Measurements from ENCODE around the gene RBM38. TPM values are rescaled to one million over a fixed set of nuclear protein-coding genes. Genes with fewer than 3 reads are reported as not detected.

The RBM38 gene
- total RNA-seq, 1 donor from 2014 or later = 24.8 TPM

DNA sequence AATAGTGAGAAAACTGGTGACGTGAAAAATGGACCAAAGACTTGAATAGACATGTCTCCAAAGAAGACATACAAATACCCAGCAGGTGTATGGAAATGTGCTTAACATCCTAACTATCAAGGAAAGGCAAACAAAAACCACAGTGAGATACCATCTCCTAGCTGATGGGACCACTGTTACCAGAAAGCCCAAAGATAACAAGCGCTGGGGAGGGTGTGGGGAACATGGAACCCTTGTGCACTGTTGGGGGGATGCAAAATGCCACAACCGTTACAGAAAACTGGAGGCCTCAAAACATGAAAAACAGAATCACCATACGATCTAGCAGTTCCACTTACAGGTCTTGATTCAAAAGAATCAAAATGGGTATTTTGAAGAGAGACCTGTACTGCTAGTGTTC lies 19.8 kb upstream of the RBM38 start:
- Histone ChIP-seq H3K36me3 (peaks cover 2 to 96% of the 10 kb centered on the region in 2 donors), H3K27me3 (no peaks in the 10 kb centered on the region), H3K4me1 (no peaks in the 10 kb centered on the region), H3K4me3 (no peak overlapping the region), H3K27ac (no peak overlapping the region), H3K9me3 (no peaks in the 10 kb centered on the region)
- DNase-seq (ENCODE audit: extremely low spot score in 2 of 2) = no peak
- intact Hi-C loops (cut with DNase I) = no loop called here
- TF ChIP-seq, protein P1, sequence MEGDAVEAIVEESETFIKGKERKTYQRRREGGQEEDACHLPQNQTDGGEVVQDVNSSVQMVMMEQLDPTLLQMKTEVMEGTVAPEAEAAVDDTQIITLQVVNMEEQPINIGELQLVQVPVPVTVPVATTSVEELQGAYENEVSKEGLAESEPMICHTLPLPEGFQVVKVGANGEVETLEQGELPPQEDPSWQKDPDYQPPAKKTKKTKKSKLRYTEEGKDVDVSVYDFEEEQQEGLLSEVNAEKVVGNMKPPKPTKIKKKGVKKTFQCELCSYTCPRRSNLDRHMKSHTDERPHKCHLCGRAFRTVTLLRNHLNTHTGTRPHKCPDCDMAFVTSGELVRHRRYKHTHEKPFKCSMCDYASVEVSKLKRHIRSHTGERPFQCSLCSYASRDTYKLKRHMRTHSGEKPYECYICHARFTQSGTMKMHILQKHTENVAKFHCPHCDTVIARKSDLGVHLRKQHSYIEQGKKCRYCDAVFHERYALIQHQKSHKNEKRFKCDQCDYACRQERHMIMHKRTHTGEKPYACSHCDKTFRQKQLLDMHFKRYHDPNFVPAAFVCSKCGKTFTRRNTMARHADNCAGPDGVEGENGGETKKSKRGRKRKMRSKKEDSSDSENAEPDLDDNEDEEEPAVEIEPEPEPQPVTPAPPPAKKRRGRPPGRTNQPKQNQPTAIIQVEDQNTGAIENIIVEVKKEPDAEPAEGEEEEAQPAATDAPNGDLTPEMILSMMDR (IDR thresholded peaks at IDR 0.05) = no peak
- no peak for TF ChIP-seq POLR2A (IDR thresholded peaks at IDR 0.05)
- no peak for TF ChIP-seq POLR2AphosphoS5 (IDR thresholded peaks at IDR 0.05; ENCODE audit: insufficient read depth in 1 of 2, low read depth in 1 of 2)

DNA sequence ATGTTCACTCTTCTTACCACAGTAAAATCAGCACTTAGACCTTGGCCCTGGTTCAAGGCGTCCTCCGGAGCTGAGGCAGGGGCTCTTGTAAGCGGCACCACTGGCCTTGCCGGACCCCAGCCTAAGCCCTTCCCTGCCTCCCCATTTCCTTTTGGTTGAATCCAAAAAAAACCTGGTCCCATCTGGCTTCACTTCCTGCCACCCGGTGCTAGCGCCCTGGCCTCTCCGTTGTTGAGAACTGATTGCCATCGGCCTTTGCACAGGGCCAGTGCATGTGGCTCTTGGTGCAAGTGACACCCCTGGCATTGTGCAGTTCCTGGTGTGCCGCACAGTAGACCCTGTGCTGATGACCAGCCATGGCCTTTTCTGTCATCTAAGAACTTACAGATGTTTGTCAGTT lies 19.0 kb upstream of the RBM38 start:
- H3K36me3 ChIP-seq = peaks cover 0 to 93% of the 10 kb centered on the region in 2 donors
- no peaks in the 10 kb centered on the region for H3K9me3 ChIP-seq
- H3K27ac ChIP-seq = no peak overlapping the region
- intact Hi-C loops (cut with DNase I) = no loop called here
- no peak overlapping the region for H3K4me3 ChIP-seq
- no peak for DNase-seq (ENCODE audit: extremely low spot score in 2 of 2)
- TF ChIP-seq POLR2A (IDR thresholded peaks at IDR 0.05) = no peak
- TF ChIP-seq POLR2AphosphoS5 (IDR thresholded peaks at IDR 0.05; ENCODE audit: insufficient read depth in 1 of 2, low read depth in 1 of 2) = no peak
- TF ChIP-seq, protein P1 (IDR thresholded peaks at IDR 0.05) = no peak
- H3K4me1 ChIP-seq = no peaks in the 10 kb centered on the region
- no peaks in the 10 kb centered on the region for H3K27me3 ChIP-seq

DNA sequence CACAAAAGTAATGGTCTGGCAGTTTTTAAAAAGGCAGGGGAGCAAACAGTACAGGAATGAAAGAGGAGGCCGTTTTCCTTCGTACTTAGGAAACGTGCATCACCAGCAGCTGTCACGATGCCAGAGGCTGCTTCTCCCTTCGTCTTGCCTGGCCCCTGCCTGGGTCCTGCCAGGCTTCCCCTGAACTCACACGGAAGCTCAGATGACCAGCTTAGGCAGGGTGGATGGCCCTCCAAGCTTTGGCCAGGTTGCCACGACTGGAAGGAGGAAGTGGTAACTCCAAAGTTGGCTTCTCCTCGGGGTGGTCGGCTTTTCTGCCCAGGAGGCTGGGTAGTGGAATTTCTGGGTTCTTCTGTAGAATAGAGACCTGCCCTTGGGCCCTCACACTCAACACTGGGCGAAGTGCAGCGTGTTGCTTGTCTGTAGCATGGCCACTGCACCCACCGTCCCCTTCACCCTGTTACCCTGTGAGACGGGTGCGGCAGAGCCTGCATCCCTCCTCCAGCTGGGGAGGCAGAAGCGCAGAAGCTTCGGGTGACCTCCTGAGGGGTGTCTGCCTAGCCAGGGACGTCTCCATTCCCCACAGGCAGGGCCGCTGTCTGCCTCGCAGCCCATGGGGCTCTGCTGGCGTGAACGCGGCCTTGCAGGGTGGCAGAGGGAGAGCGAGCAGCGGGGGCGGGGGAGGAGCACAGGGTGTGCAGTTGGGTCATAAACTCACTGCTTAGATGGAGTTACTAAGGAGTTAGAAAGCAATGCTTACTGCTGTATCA lies 18.4 kb upstream of the RBM38 start:
- Histone ChIP-seq H3K36me3 (peaks cover 0 to 93% of the 10 kb centered on the region in 2 donors), H3K27ac (no peak overlapping the region), H3K27me3 (no peaks in the 10 kb centered on the region), H3K4me3 (no peak overlapping the region), H3K9me3 (no peaks in the 10 kb centered on the region), H3K4me1 (no peaks in the 10 kb centered on the region)
- TF ChIP-seq POLR2AphosphoS5 (IDR thresholded peaks at IDR 0.05; ENCODE audit: insufficient read depth in 1 of 2, low read depth in 1 of 2) (no peak), POLR2A (IDR thresholded peaks at IDR 0.05) (no peak)
- TF ChIP-seq, protein P1 (IDR thresholded peaks at IDR 0.05) = no peak
- DNase-seq (ENCODE audit: extremely low spot score in 2 of 2) = no peak
- intact Hi-C loops (cut with DNase I) = no loop called here

DNA sequence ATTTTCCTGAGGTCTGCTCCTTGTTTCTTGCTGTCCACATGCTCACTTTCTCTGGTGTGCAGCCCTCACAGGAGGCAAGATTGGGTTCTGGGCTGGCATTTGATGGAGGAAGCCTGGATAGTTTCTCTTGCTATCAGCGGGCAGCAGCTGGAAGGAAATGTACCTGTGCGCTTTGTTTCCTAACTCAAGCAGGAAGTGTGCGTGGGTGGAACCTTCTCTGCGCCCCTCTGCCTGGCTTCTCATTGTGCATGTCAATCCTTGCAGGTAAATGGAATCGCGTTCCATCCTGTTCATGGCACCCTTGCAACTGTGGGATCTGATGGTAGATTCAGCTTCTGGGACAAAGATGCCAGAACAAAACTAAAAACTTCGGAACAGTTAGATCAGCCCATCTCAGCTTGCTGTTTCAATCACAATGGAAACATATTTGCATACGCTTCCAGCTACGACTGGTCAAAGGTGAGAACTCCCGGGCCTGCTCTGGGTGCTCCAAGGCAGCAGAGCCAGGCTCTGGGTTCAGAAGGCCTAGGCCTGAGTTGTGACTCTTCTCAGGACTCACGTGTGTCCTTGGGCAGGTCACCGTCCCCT lies 16.8 kb upstream of the RBM38 start:
- Histone ChIP-seq H3K4me1 (no peaks in the 10 kb centered on the region), H3K36me3 (peaks cover 0 to 86% of the 10 kb centered on the region in 2 donors), H3K9me3 (no peaks in the 10 kb centered on the region), H3K4me3 (no peak overlapping the region), H3K27ac (no peak overlapping the region), H3K27me3 (no peaks in the 10 kb centered on the region)
- DNase-seq (ENCODE audit: extremely low spot score in 2 of 2) = no peak
- intact Hi-C loops (cut with DNase I) = no loop called here
- TF ChIP-seq POLR2AphosphoS5 (IDR thresholded peaks at IDR 0.05; ENCODE audit: insufficient read depth in 1 of 2, low read depth in 1 of 2) (no peak), POLR2A (IDR thresholded peaks at IDR 0.05) (no peak)
- TF ChIP-seq, protein P1 (IDR thresholded peaks at IDR 0.05) = no peak

Measured in vagina (tissue), 2 donors.